Activated T-cell treated with anti-CD3 and anti-CD28 coated beads for 1 hour (primary cell): ENCODE data around the gene CSF1.
"Not testable (repeated sequence)": the region's sequence is repeated elsewhere in the genome, so short reads cannot be mapped to it uniquely, and the experiment has no call there.

Source experiments
- DNase-seq: peaks from one replicate; pipeline ENCODE4 v3.0.0-alpha.2; 2020; ENCODE audit warnings: low read depth

CSF1 gene

GRCh38 chr1:109910123-109910962 is at the start of gene CSF1:
TSS of gene CSF1 (plus strand) at chr1:109910849. CDS start at chr1:109911024, 175 bp downstream.
- DNase-seq: peak; percentile 47

GRCh38 chr1:109861616-109862015 is 49.0 kb upstream of the CSF1 start:
- DNase-seq: not testable (repeated sequence)

- DNase-seq: no peak
Observed at GRCh38 chr1:109863667-109864046, 47.0 kb upstream of the CSF1 start.

GRCh38 chr1:109864047-109864822 is 46.4 kb upstream of the CSF1 start:
- no peak for DNase-seq

- DNase-seq: no peak
Observed at GRCh38 chr1:109864930-109865612, 45.6 kb upstream of the CSF1 start.

- DNase-seq: no peak
Observed at GRCh38 chr1:109866071-109866470, 44.6 kb upstream of the CSF1 start.

- no peak for DNase-seq
Observed at GRCh38 chr1:109873278-109874175, 37.1 kb upstream of the CSF1 start.

GRCh38 chr1:109874445-109874844 is 36.2 kb upstream of the CSF1 start:
- no peak for DNase-seq

GRCh38 chr1:109875874-109876273 is 34.8 kb upstream of the CSF1 start:
- DNase-seq: no peak

GRCh38 chr1:109876617-109877316 is 33.9 kb upstream of the CSF1 start:
- no peak for DNase-seq

GRCh38 chr1:109877317-109877771 is 33.3 kb upstream of the CSF1 start:
- DNase-seq: no peak

GRCh38 chr1:109877776-109878175 is 32.9 kb upstream of the CSF1 start:
- no peak for DNase-seq

GRCh38 chr1:109878531-109879104 is 32.0 kb upstream of the CSF1 start:
- no peak for DNase-seq

- DNase-seq: not testable (repeated sequence)
Observed at GRCh38 chr1:109879371-109879770, 31.3 kb upstream of the CSF1 start.

- DNase-seq: no peak
Observed at GRCh38 chr1:109879881-109880525, 30.6 kb upstream of the CSF1 start.

GRCh38 chr1:109880971-109881894 is 29.4 kb upstream of the CSF1 start:
- no peak for DNase-seq

- DNase-seq: no peak
Observed at GRCh38 chr1:109881906-109882287, 28.8 kb upstream of the CSF1 start.

GRCh38 chr1:109882288-109883245 is 28.1 kb upstream of the CSF1 start:
- DNase-seq: no peak
